ENCODE measurements around the gene ENDOV.

DNA sequence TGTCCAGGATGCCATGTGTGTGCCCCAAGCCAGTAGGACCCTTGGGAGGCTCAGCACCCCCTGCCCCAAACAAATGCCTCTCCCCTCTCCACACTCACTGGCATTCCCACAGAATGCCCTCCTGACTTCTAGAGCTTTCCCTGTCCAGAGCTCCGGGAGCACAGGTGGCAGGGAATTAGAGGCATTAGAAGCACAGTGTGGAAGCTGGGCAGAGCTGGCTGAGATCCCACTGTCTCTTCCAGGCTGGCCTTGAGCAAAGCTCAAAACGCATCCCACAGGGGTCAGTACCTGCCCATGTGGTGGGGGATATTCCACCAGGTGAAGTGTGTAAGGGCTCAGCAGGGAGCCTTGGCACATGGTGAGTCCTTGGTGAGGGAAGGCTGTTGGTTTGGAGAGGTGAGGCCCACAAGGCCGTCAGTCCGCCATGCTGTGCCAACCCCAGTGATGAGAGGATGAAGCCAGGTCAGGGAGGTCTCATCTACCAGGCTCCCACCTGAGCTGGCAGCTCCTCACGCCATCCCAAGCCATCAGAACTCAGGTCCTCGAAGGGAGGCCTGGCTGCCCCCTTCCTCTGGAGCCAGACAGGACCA is 18.1 kb downstream of the ENDOV start:
- TF ChIP-seq POLR2A (IDR thresholded peaks at IDR 0.05; ENCODE audit: low read length) (no peak), GATA1 (IDR thresholded peaks at IDR 0.05; ENCODE audit: low read depth, low read length) (no peak)

All from erythroblast (primary cell).